Stomach (tissue), 4 donors: ENCODE data around the gene OXNAD1.

Experiments used
- POLR2A ChIP-seq, 4 donors: fragments of 450-650 bp; IDR thresholded peaks; one replicate each; pipeline ENCODE4 v1.6.1; 2016; ENCODE audit warnings: antibody characterized with exemption in 4 of 4, control low read depth in 2 of 4, mild to moderate bottlenecking in 1 of 4, moderate library complexity in 1 of 4
- POLR2AphosphoS5 ChIP-seq, 3 donors: sonication (generic); formaldehyde crosslinking; IDR thresholded peaks; one replicate each; pipeline ENCODE4 v1.6.1; 2016; ENCODE audit warnings: antibody characterized with exemption in 3 of 3
- TF ChIP-seq, protein P1 (sequence below), 7 experiments: fragments of 450-650 bp in 4 of 7; fragments of 200-600 bp in 3 of 7; sonication (generic) in 3 of 7; IDR thresholded peaks; one replicate each; pipeline ENCODE4 v1.5.1; 2016 to 2019; ENCODE audit warnings: antibody characterized with exemption in 7 of 7, control low read depth in 2 of 7, mild to moderate bottlenecking in 1 of 7

DNA sequence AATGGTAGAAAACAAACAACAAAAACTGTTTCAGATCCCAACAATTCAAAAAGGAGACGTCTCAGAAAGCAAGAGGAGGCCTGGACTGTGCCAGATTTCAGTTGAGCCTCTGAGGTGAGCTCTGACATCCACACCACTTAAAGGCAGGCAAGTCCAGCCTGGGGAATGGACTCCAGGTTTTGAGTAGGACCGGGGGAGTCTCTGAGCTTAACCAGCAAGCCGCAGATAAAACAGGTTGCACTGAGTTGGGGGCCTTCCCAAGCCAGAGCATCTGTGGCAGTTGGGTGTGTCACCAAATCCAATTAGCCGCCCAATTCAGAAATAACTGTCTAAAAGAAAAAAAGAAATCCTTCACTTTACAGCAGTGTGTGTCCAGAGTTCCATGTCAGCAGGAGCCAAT lies 54.7 kb downstream of the OXNAD1 start:
- TF ChIP-seq, protein P1, sequence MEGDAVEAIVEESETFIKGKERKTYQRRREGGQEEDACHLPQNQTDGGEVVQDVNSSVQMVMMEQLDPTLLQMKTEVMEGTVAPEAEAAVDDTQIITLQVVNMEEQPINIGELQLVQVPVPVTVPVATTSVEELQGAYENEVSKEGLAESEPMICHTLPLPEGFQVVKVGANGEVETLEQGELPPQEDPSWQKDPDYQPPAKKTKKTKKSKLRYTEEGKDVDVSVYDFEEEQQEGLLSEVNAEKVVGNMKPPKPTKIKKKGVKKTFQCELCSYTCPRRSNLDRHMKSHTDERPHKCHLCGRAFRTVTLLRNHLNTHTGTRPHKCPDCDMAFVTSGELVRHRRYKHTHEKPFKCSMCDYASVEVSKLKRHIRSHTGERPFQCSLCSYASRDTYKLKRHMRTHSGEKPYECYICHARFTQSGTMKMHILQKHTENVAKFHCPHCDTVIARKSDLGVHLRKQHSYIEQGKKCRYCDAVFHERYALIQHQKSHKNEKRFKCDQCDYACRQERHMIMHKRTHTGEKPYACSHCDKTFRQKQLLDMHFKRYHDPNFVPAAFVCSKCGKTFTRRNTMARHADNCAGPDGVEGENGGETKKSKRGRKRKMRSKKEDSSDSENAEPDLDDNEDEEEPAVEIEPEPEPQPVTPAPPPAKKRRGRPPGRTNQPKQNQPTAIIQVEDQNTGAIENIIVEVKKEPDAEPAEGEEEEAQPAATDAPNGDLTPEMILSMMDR (IDR thresholded peaks at IDR 0.05): no peak
- no peak for TF ChIP-seq POLR2A (IDR thresholded peaks at IDR 0.05)
- no peak for TF ChIP-seq POLR2AphosphoS5 (IDR thresholded peaks at IDR 0.05)
